Mesothelial cell of epicardium (in vitro differentiated cells): ENCODE data around the gene KCTD19. TPM values are rescaled to one million over a fixed set of nuclear protein-coding genes. Genes with fewer than 3 reads are reported as not detected.

ENCODE experiments used
- DNase-seq, 2 experiments: peaks; one replicate each; pipeline ENCODE4 v3.0.0; 2021; ENCODE audit warnings: low spot score in 2 of 2; ENCODE audit not compliant: unreplicated experiment in 2 of 2
- H3K27ac Mint-ChIP-seq: 2 replicates; pipeline ENCODE4 v1.8.0; 2021; ENCODE audit warnings: mixed read lengths
- H3K27me3 Mint-ChIP-seq: 2 replicates; pipeline ENCODE4 v1.8.0; 2021; ENCODE audit warnings: low read depth, mixed read lengths
- H3K36me3 Mint-ChIP-seq: 2 replicates; pipeline ENCODE4 v1.8.0; 2021; ENCODE audit warnings: mixed read lengths
- H3K4me1 Mint-ChIP-seq: 2 replicates; pipeline ENCODE4 v1.8.0; 2021; ENCODE audit warnings: mixed read lengths
- H3K4me3 Mint-ChIP-seq: 2 replicates; pipeline ENCODE4 v1.8.0; 2021; ENCODE audit warnings: mild to moderate bottlenecking, moderate library complexity, mixed read lengths
- H3K9me3 Mint-ChIP-seq: 2 replicates; pipeline ENCODE4 v1.8.0; 2021; ENCODE audit warnings: mixed read lengths
- CTCF ChIP-seq: fragments of 200-600 bp; sonication (generic); IDR thresholded peaks from one replicate; pipeline ENCODE4 v1.5.0; 2021; ENCODE audit warnings: antibody characterized with exemption; ENCODE audit not compliant: unreplicated experiment
- total RNA-seq: library from RNA; stranded (reverse); gene quantifications from 3 replicates; pipeline ENCODE4 v1.2.1, GENCODE V29; 2021

The KCTD19 gene
- total RNA-seq, 1 donor from 2014 or later: 1.1 TPM

DNA sequence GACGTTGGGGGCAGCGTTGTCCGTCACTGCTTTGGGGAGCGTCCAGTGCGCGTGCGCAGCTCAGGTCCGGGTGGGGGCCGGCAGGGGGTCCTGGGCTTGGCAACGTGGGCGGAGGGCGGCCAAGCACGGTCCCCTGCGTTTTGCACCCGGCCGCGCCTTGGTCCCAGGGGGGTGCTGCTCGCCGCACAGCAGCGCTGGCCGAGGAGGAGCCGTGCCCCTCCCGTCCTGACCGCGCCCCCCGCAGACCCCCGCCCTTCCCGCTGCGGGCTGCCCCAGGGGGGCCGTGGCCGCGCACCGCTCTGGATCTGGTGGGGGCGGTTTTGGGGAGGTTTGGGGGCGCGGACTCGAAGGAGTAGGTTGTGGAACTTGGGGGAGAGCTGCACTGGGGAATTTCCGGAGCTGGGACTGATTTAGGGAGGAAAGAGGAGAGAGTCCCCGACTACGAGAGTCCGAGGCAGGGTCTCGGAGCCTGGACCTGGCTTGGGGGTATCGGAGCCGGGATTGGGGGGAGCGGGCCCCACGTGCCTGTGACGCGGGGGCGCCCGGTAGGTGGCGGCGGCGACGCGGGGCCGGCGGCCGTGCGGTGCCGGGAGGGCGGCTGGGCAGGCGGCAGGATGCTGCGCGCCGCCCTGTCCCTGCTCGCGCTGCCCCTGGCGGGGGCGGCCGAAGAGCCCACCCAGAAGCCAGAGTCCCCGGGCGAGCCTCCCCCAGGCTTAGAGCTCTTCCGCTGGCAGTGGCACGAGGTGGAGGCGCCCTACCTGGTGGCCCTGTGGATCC is 78.0 kb downstream of the KCTD19 start, which contains the start of gene SLC9A5:
Gene SLC9A5, plus strand, starts transcription at position 579 of the 777 bp plus-strand sequence. Its CDS starts 36 bp downstream, at position 615.
- Mint-ChIP-seq H3K4me1 (peaks cover 25% of the 10 kb centered on the region), H3K36me3 (no peaks in the 10 kb centered on the region), H3K27me3 (peaks cover 48% of the 10 kb centered on the region), H3K9me3 (no peaks in the 10 kb centered on the region), H3K27ac (peak within 1 kb of the TSS; percentile 16), H3K4me3 (peak within 1 kb of the TSS; percentile 83)
- no peak for DNase-seq
- no peak for TF ChIP-seq CTCF

- Mint-ChIP-seq H3K9me3 (no peaks in the 10 kb centered on the region), H3K36me3 (no peaks in the 10 kb centered on the region), H3K4me3 (peak overlapping the region; percentile 83), H3K27ac (peak overlapping the region; percentile 16), H3K4me1 (peaks cover 25% of the 10 kb centered on the region), H3K27me3 (peaks cover 48% of the 10 kb centered on the region)
- TF ChIP-seq CTCF: no peak
- no peak for DNase-seq
These were observed 78.5 kb downstream of the KCTD19 start for GRCh38 chr16:67248073-67248400.

- H3K4me3 Mint-ChIP-seq: peak within 1 kb of the TSS; percentile 83
- no peaks in the 10 kb centered on the region for H3K9me3 Mint-ChIP-seq
- DNase-seq: peak; percentile 93 to 98
- peaks cover 44% of the 10 kb centered on the region for H3K27me3 Mint-ChIP-seq
- no peak for TF ChIP-seq CTCF
- H3K4me1 Mint-ChIP-seq: peaks cover 25% of the 10 kb centered on the region
- H3K36me3 Mint-ChIP-seq: no peaks in the 10 kb centered on the region
- H3K27ac Mint-ChIP-seq: peak within 1 kb of the TSS; percentile 88
These were observed 79.1 kb downstream of the KCTD19 start, which contains the start of gene FHOD1 for GRCh38 chr16:67247192-67248072. Gene FHOD1, minus strand, starts transcription at chr16:67247481. Its CDS starts 71 bp downstream, at chr16:67247410.

- no peak for TF ChIP-seq CTCF
- Mint-ChIP-seq H3K36me3 (no peaks in the 10 kb centered on the region), H3K27me3 (peaks cover 39% of the 10 kb centered on the region), H3K4me3 (peak overlapping the region; percentile 83), H3K9me3 (no peaks in the 10 kb centered on the region), H3K4me1 (peaks cover 25% of the 10 kb centered on the region), H3K27ac (peak overlapping the region; percentile 88)
- peak in 1 of 2 experiments; percentile 64 for DNase-seq
These were observed 79.8 kb downstream of the KCTD19 start for GRCh38 chr16:67246756-67247191.

GRCh38 chr16:67246081-67246755 is 80.3 kb downstream of the KCTD19 start:
- DNase-seq: peak; percentile 64 to 81
- Mint-ChIP-seq H3K27ac (peak overlapping the region; percentile 88), H3K27me3 (peaks cover 35% of the 10 kb centered on the region), H3K4me3 (peak overlapping the region; percentile 83), H3K36me3 (no peaks in the 10 kb centered on the region), H3K4me1 (peaks cover 29% of the 10 kb centered on the region), H3K9me3 (no peaks in the 10 kb centered on the region)
- peak; percentile 6 for TF ChIP-seq CTCF
